ENCODE results near the gene HSPB1.

Gene HSPB1

DNA sequence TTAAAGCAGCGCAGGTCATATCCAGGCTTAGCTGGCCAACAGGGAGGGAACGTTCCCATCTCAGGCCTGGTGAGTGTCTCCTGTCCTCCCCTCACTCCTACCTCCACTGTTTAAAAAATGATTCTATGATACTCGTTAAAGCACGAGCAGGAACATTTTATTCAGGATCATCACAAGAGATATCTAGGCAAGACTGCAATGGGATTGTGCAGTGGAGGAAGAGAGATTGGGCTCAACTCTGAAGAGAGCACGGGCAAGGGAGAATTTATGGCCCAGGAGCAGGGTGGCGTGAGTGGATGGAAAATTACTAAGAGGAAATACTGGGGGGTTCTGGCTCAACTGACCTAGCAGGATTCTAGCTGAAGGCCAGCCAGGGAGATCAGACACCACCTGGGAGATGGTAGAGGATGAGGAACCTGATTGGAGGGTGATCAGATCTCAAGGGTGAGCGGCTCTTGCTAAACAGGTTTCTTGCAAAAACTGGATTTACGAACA, 9.0 kb upstream of the HSPB1 start:
- ATAC-seq = no peak
- TF ChIP-seq, protein P1, sequence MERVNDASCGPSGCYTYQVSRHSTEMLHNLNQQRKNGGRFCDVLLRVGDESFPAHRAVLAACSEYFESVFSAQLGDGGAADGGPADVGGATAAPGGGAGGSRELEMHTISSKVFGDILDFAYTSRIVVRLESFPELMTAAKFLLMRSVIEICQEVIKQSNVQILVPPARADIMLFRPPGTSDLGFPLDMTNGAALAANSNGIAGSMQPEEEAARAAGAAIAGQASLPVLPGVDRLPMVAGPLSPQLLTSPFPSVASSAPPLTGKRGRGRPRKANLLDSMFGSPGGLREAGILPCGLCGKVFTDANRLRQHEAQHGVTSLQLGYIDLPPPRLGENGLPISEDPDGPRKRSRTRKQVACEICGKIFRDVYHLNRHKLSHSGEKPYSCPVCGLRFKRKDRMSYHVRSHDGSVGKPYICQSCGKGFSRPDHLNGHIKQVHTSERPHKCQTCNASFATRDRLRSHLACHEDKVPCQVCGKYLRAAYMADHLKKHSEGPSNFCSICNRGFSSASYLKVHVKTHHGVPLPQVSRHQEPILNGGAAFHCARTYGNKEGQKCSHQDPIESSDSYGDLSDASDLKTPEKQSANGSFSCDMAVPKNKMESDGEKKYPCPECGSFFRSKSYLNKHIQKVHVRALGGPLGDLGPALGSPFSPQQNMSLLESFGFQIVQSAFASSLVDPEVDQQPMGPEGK (CRISPR knock-in tag; IDR thresholded peaks at IDR 0.05; ENCODE audit: borderline replicate concordance) = no peak
- no peak for TF ChIP-seq RARB (CRISPR knock-in tag; IDR thresholded peaks at IDR 0.05)

DNA sequence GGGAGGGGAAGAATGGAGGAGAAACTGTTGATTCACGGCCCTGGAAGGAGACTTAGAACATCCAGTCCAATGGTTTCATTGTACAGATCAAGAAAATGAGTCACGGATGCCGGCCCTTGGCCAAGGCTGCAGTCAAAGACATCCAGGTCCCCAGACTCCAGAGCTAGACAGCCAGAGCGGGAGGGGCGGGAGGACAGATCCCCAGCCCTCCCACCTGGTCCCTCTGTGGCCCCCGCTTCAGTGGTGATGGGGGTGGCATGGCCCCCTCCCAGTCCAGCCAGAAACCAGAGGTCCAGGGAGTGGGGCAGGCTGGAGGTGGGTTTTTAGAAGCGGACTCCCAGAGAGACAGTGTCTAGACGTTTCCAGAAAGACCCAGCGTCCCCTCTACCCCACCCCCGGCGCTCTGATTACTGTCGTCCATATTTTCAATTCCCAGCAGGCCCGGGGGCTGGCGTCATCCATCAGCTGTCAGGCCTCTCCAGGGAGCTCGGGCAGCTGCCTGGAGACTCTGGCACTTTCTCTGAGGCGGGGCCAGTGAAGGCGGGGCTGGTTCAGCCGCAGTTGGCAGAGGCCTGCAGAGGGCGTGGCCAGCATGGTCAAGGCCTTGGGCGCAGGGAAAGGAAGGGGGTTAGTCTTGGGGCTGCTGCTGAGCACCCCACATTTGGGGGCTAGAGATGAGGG, 8.0 kb upstream of the HSPB1 start:
- peak; percentile 86 for ATAC-seq
- TF ChIP-seq ZFP30 (CRISPR knock-in tag; IDR thresholded peaks at IDR 0.05) = no peak
- TF ChIP-seq, protein P1 (CRISPR knock-in tag; IDR thresholded peaks at IDR 0.05; ENCODE audit: borderline replicate concordance) = peak; percentile 98; the same call in 1 of the 2 replicates
- TF ChIP-seq ISL1 (CRISPR knock-in tag; IDR thresholded peaks at IDR 0.05) = peak; percentile 29; the same call in 1 of the 2 replicates
- TF ChIP-seq, protein P2, sequence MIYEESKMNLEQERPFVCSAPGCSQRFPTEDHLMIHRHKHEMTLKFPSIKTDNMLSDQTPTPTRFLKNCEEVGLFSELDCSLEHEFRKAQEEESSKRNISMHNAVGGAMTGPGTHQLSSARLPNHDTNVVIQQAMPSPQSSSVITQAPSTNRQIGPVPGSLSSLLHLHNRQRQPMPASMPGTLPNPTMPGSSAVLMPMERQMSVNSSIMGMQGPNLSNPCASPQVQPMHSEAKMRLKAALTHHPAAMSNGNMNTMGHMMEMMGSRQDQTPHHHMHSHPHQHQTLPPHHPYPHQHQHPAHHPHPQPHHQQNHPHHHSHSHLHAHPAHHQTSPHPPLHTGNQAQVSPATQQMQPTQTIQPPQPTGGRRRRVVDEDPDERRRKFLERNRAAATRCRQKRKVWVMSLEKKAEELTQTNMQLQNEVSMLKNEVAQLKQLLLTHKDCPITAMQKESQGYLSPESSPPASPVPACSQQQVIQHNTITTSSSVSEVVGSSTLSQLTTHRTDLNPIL (CRISPR knock-in tag; IDR thresholded peaks at IDR 0.05; ENCODE audit: low read depth) = peak; percentile 29; the same call in 1 of the 2 replicates
- no peak for TF ChIP-seq PPARA (CRISPR knock-in tag; IDR thresholded peaks at IDR 0.05; ENCODE audit: borderline replicate concordance)
- TF ChIP-seq SNAI2 (CRISPR knock-in tag; IDR thresholded peaks at IDR 0.05) = peak; percentile 83; the same call in 1 of the 2 replicates
- TF ChIP-seq TCF4 (CRISPR knock-in tag; IDR thresholded peaks at IDR 0.05; ENCODE audit: borderline replicate concordance) = peak; percentile 41; the same call in 1 of the 2 replicates
- peak; percentile 80; the same call in 1 of the 2 replicates for TF ChIP-seq CSDC2 (CRISPR knock-in tag; IDR thresholded peaks at IDR 0.05)
- no peak for TF ChIP-seq CSRNP3 (CRISPR knock-in tag; IDR thresholded peaks at IDR 0.05)

- ATAC-seq = no peak
- TF ChIP-seq ZFP30 (CRISPR knock-in tag; IDR thresholded peaks at IDR 0.05) (no peak), ZNF565 (CRISPR knock-in tag; conservative IDR thresholded peaks at IDR 0.05; ENCODE audit: low read depth) (no peak), OSR1 (CRISPR knock-in tag; IDR thresholded peaks at IDR 0.05) (no peak), TCF4 (CRISPR knock-in tag; IDR thresholded peaks at IDR 0.05; ENCODE audit: borderline replicate concordance) (no peak), ZFP3 (CRISPR knock-in tag; IDR thresholded peaks at IDR 0.05) (no peak), ZNF70 (CRISPR knock-in tag; IDR thresholded peaks at IDR 0.05) (no peak), TSHZ2 (CRISPR knock-in tag; IDR thresholded peaks at IDR 0.05) (no peak), ZC3H10 (CRISPR knock-in tag; IDR thresholded peaks at IDR 0.05) (no peak), CSRNP3 (CRISPR knock-in tag; IDR thresholded peaks at IDR 0.05) (no peak), TOX (CRISPR knock-in tag; IDR thresholded peaks at IDR 0.05; ENCODE audit: borderline replicate concordance) (no peak), POU6F1 (CRISPR knock-in tag; IDR thresholded peaks at IDR 0.05; ENCODE audit: borderline replicate concordance, low read depth) (no peak), BACH2 (CRISPR knock-in tag; IDR thresholded peaks at IDR 0.05; ENCODE audit: borderline replicate concordance) (no peak), ARNTL (CRISPR knock-in tag; IDR thresholded peaks at IDR 0.05; ENCODE audit: borderline replicate concordance, low read depth) (no peak)
- TF ChIP-seq, protein P2 (CRISPR knock-in tag; IDR thresholded peaks at IDR 0.05; ENCODE audit: low read depth) = no peak
Observed at GRCh38 chr7:76296743-76297740, 5.4 kb upstream of the HSPB1 start.
